ENCODE data around the gene FKBP8.
"Not testable (repeated sequence)": the region's sequence is repeated elsewhere in the genome, so short reads cannot be mapped to it uniquely, and the experiment has no call there.

DNA sequence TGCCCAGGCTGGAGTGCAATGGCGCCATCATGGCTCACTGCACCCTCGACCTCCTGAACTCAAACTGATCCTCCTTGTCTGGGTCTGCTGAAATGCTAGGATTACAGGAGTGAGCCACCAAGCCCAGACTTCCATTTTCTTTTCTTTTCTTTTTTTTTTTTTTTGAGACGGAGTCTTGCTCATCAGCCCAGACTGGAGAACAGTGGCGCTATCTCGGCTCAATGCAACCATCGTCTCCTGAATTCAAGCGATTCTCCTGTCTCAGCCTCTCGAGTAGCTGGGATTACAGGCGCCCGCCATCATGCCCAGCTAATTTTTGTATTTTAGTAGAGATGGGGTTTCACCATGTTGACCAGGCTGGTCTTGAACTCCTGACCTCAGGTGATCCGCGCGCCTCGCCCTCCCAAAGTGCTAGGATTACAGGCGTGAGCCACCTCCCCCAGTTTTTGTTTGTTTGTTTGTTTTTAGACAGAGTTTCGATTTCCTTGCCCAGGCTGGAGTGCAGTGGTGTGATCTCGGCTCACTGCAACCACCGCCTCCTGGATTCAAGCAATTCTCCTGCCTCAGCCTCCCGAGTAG, 20.4 kb downstream of the FKBP8 start:
- TF ChIP-seq, protein P1, sequence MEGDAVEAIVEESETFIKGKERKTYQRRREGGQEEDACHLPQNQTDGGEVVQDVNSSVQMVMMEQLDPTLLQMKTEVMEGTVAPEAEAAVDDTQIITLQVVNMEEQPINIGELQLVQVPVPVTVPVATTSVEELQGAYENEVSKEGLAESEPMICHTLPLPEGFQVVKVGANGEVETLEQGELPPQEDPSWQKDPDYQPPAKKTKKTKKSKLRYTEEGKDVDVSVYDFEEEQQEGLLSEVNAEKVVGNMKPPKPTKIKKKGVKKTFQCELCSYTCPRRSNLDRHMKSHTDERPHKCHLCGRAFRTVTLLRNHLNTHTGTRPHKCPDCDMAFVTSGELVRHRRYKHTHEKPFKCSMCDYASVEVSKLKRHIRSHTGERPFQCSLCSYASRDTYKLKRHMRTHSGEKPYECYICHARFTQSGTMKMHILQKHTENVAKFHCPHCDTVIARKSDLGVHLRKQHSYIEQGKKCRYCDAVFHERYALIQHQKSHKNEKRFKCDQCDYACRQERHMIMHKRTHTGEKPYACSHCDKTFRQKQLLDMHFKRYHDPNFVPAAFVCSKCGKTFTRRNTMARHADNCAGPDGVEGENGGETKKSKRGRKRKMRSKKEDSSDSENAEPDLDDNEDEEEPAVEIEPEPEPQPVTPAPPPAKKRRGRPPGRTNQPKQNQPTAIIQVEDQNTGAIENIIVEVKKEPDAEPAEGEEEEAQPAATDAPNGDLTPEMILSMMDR (IDR thresholded peaks at IDR 0.05): not testable (repeated sequence)
- TF ChIP-seq POLR2A (IDR thresholded peaks at IDR 0.05): not testable (repeated sequence)
